GM21447 (cell line): ENCODE measurements around the gene ULK1.

Source experiments
- ATAC-seq: cut with Tn5 transposase; IDR thresholded peaks from one replicate; pipeline ENCODE4 v1.9.1; 2021; ENCODE audit not compliant: unreplicated experiment

ULK1 gene

DNA sequence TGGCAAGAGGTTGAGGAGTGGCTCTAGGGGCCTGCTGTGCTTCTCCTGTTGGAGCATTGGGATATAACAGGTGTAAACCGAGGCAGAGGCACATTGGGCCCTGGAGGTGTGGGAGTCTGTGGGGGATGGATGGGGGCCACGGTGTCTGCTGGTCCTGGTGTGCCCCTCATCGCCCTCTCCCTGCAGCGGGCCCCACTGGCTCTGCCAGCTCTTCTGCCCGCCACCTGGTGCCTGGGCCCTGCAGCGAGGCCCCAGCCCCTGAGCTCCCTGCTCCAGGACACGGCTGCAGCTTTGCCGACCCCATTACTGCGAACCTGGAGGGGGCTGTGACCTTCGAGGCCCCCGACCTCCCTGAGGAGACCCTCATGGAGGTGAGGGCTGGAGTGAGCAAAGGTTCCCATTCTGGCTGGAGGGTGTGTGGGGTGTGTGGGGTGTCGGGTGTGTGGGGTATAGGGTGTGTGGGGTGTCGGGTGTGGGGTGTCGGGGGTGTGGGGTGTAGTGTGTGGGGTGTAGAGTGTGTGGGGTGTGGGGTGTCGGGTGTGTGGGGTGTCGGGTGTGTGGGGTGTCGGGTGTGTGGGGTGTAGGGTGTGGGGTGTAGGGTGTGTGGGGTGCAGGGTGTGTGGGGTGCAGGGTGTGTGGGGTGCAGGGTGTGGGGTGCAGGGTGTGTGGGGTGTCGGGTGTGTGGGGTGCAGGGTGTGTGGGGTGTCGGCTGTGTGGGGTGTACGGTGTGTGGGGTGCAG, 24.1 kb downstream of the ULK1 start:
- ATAC-seq = no peak

DNA sequence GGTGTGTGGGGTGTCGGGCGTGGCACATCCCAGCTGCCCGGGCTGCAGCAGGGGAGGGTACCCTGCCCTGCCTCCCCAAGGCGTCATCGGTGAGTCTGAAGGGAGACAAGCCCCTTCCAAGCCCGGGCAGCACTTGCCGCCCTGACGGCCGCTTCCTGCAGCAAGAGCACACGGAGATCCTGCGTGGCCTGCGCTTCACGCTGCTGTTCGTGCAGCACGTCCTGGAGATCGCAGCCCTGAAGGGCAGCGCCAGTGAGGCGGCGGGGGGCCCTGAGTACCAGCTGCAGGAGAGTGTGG, 24.6 kb downstream of the ULK1 start:
- ATAC-seq = no peak

DNA sequence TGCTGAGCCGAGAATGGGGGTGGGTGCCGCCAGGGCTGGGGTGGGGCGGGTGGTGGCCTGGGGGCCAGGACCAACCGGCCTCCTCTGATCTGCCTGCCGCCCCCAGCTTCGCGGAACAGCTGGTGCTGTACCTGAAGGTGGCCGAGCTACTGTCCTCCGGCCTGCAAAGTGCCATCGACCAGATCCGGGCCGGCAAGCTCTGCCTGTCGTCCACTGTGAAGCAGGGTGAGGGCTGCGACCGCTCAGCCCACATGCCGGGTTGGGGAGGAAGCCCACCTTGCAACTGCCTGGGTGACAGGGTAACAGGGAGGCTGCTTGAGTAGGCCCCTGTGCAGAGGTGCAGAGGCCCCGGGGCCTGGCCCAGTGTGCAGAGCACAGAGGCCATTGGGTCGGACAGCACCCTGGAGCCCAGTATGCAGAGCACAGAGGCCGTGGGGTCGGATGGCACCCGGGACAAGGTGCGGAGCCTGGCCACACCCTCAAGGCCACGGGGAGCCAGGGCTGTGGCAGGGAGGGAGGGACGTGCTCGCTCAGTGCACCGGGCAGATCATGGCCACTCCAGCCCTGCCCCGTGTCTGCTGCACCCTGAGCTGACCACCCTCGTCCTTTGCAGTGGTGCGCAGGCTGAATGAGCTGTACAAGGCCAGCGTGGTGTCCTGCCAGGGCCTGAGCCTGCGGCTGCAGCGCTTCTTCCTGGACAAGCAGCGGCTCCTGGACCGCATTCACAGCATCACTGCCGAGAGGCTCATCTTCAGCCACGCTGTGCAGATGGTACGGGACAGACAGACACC, 25.1 kb downstream of the ULK1 start:
- ATAC-seq = no peak

DNA sequence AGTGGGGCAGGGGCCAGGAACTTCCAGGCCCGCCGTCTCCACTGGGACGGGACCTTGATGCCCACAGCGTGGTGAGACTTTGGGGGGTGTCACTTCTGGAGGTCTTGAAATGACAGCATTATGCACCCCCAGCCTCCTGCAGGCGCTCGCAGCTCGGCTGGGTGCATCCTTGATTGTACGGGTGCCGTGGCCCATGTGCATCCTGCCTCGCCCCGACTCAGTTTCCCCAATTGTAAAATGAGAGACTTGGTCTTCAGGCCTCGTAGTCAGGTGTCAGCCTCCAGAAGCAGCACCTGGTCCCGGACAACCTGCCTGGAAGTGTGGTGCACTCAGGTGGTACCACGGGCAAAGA, 25.7 kb downstream of the ULK1 start:
- ATAC-seq = no peak

DNA sequence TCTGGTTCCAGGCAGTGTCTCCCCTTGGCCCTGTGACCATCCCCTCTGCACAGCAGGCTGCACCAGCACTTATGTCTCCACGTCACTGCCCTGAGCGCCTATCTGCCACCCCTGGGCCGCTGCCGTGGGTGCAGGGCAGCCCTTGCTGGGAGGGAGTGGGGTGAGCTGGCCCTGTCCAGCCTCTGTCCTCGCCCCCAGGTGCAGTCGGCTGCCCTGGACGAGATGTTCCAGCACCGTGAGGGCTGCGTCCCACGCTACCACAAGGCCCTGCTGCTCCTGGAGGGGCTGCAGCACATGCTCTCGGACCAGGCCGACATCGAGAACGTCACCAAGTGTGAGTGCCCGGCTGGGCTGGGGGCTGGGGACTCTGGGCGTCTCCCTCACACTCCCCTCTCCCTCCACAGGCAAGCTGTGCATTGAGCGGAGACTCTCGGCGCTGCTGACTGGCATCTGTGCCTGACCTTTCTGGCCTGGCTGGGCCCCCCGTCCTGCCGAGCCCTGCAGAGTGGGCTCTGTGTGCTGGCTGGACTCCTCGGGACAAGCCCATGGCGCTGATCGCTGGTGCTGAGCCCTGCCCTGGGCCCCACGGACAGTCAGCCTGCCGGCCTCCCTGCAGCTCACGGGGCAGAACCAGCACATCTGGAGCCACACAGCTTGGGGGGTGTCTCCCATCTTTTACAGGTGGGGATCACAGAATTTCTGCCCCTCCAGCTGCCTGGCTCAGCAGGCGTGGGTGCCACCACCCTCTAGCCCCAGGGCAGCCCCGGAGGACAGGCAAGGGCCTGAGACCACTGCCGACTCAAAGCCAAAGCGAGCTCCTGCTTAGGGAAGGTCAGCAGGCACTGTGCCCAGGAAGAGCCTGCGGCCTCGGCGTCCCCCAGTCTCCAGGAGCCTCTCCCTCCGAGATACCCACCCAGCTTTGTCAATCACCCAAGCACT, 26.7 kb downstream of the ULK1 start:
- ATAC-seq = no peak

DNA sequence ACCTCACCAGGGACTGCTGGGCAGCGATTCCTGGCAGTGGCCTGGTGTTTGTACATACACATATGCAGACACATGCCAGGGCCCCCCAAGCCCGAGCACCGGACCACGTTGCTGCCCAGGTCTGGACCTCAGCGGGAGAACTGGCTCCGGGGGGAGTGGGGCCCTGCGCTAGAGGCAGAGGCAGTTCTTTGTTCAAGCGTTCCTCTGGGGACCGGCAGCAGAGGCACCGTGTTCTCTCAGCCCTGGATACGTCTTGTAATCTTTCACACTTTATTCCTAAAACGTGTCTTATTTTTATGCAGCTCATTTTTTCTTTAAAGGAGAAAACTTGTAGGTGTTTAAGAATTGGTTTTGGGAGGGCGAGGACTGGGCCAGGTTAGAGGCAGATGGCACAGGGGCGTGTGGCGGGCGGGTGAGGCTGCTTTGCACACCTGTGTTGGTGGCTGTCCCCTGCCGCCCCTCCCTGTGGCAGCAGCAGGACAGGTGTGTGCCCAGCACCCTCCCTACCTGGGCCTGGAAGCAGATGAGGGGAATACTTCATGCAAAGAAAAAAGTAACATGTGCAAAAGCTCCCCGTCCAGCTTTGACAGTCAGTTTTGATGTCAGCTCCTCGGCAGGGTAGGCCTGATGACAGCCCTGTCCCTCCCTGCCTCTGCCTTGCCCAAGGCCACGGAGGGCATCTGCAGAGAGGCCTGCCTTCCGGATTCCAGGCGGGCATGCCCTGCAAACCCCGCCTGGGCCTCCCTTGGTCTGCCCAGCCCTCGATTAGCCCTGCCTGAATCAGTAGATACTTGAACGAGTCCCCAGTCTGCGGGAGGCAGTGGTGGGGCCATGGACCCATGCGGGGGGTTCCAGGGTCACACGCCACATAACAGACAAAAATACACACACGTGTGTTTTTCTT, 27.7 kb downstream of the ULK1 start:
- ATAC-seq = no peak

DNA sequence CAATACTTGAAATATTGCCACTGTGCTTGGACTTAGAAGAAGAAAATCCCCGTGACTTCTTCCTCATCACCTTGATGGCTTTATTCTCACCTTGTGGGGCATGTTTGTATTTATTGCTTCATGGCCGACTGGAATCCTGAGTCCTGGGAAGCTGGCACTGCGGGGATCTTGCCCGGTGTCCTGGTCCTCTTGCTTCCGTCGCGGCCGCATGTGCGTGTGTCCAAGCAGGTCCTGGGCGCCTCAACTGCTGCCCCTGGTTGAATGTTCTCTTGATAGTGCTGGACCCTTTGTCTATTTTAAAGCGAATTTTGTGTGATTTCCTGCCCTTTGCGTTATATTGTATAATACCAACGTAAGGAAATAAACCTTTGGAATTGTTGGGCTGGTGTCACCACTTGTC, 28.4 kb downstream of the ULK1 start:
- no peak for ATAC-seq

DNA sequence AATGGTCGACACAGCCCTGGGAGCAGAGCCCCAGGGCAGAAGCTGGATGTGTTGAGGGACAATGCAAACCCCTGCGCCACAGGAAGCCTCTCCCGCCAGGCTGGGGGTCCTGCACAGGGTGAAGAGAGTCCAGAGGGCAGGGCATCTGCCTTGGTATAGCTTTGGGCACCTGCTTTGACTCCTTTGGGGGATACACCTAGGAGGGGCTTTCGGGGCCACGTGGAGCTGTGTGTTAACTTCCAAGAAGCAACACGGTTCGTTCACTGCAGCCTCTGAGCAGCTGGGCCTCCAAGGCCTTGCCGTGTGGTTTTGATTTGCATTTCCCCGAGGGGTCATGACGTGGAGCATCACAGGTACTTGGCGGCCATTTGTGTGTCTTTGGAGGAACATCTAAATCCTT, 28.8 kb downstream of the ULK1 start:
- peak; percentile 86 for ATAC-seq

DNA sequence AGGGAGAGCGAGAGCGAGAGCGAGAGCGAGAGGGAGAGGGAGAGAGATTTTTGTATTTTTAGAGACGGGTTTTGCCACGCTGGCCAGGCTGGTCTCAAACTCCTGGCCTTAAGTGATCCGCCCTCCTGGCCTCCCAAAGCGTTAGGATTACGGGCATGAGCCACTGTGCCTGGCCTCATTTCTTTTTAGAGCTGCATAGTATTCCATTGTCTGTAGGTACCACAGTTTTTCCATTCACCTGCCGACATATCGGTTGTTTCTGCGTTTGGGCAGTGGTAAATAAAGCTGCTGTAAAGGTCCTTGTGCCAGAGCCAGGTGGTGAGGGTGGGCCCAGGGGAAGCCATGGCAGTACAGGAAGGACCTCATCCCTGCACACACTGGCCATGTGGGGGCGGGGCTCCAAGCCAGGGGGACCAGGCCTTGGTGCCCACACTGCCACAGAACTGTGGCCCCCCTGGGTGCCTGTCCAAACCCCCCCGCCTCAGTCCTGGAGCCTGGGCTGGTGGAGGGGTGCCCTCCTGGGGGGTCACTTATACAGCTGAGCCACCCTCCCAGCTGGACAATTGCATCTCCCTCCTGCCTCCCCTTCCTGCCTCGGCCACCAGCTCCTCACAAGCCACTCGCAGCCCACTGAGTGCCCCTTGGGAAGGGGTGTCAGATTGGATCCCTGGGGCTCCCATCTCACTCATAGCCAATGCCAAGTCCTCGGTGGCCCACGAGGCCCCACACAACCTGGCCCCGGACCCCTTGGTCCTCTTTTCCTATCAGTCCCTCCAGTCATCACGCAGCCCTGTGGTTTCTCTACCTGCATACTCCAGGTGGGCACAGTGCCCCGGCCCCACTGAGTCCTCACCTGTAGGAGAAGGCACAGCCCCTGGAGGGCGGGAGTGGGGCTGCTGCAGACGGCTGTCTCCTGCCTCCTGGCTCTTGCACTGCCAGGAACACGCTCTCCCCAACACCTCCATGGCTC, 33.0 kb downstream of the ULK1 start:
- no peak for ATAC-seq

DNA sequence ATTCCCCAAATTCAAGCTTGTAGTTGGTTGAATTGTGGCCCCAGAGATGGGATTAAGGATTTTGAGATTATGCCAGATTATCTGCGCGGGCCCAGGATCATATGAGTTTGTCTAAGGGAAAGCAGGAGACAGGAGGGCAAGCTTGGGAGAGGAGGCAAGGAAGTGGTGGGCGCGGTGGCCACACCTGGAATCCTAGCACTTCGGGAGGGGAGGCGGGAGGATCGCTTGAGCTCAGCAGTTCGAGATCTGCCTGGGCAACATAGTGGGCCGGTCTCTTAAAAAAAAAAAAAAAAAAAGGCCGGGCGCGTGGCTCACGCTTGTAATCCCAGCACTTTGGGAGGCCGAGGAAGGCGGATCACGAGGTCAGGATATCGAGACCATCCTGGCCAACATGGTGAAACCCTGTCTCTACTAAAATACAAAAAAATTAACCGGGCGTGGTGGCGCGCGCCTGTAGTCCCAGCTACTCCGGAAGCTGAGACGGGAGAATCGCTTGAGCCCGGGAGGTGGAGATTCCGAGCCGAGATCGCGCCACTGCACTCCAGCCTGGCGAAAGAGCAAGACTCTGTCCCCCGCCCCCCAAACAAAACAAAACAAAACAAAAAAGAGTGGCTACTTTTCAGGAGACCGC, 33.8 kb downstream of the ULK1 start:
- peak; percentile 4 for ATAC-seq

DNA sequence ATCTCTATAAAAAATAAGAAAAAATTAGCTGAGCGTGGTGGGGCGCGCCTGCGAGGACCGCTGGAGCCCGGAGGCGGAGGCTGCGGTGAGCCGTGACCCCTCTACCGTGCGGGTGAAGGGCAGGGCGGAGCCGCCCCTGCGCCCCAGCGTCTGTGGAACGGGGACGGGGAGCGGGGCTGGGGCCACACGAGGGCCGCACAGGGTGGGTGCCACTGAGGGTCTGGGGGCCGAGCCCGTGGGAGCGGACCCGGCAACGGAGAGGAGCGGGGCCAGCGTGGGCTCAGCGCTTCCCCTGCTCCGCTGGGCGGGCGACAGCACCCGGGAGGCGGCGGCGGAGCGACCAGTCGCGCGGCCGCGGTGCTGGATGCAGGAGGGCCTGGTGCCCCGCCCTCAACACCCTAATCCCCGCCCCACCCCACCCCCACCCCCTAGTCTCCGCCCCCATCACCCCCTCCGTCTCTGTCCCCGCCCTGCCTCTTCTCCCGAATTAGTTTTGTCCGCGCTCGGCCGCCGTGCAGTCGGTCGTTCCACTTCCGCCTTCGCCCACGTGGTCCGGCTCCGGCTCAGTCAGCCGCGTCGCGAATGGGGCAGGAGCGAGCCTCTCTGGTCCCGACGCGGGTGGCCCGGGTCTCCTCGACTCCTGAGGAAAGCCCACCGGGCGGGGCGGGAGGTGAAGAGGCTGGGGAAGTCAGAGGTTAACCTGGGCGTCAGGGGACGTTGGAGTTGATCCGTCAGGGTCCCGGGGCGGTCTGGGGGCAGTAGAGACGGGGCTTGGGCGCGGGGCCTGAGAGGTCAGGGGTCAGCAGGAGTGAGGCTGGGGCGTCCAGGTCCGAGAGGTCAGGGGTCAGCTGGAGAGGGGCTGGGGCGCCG, 34.5 kb downstream of the ULK1 start, which contains the start of gene PUS1:
Gene PUS1, plus strand, starts transcription at position 566 of the 870 bp plus-strand sequence. CDS start 447 bp downstream, outside the sequence.
- peak; percentile 49 for ATAC-seq

DNA sequence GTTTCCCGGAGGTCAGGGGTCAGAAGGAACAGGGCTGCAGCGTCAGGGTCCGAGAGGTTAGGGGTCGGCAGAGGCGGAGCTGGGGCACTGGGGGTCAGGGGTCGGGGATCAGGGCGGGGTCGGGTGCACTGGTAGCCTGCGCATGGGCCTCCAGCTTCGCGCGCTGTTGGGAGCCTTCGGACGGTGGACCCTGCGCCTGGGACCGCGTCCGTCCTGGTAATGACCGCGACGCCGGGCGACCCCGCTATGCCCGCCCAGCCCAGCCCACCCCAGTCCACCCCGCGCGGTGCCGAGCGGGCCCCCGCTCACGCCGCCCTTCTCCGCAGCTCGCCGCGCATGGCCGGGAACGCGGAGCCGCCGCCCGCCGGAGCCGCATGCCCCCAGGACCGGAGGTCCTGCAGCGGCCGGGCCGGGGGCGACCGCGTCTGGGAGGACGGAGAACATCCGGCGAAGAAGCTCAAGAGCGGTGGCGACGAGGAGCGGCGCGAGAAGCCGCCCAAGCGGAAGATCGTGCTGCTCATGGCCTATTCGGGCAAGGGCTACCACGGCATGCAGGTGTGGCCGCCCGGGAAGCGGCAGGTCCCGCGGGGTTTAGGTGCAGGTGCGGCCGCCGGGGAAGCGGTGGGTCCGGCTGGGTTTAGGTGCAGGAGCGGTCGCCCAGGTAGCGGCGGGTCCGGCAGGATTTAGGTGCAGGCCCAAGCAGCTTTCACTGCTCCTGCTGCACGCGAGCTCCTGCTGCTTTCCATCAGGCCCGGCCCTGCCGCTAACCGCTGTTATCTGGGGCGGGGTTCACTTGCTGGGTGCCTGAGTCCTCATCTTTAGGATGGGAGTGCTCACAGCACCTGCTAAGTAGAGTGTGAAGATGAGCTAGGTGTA, 35.4 kb downstream of the ULK1 start:
- ATAC-seq = peak; percentile 23

DNA sequence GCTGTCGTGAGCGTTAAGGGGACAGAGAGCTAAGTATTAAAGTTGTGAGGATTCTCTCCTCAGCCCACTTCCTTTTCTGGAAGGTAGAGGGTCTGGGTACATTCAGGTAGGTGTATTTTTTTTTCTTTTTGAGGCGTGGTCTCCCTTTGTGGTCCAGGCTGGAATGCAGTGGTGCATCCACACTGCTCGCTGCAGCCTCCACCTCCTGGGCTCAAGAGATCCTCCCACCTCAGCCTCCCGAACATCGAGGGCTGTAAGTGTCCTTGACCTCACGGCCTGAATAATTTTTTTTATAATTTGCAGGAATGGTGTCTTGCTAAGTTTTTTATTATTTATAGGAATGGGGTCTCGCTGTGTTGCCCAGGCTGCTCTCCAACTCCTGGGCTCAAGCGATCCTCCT, 36.1 kb downstream of the ULK1 start:
- ATAC-seq = no peak

DNA sequence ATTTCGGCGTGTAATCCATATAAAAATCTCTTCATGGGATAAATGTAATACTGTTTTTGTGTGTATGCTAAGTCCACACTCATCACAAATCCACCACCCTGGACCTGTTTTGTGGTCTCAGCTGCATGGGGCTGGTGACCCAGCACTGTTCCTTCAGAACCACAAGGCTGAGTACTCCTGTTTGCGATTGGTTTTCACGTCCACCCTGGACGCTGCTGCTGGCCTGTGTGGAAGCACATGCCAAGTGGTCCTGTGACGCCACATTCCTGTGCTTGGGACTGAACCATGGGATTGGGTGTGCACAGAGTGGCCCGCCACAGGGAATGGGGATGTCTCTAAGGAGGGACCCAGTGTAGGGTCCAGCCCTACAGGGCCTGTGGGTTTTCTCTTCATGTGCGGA, 39.0 kb downstream of the ULK1 start:
- no peak for ATAC-seq

DNA sequence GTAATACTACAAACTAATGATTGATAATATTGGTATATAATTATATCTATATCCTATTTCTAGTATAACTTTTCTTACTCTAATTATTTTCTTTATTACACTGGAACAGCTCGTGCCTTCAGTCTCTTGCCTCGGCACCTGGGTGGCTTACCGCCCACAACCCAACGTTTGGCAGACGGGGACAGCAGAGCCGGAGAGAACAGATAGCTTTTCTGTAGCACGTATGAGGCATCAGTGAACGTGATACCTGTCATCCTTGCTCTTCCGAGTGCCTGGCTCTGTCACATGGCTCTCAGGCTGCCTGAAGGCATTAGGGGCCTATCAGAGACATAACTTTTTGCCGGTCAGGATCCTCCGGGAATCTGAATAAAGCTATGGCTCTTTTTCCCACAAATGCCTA, 40.1 kb downstream of the ULK1 start:
- no peak for ATAC-seq

DNA sequence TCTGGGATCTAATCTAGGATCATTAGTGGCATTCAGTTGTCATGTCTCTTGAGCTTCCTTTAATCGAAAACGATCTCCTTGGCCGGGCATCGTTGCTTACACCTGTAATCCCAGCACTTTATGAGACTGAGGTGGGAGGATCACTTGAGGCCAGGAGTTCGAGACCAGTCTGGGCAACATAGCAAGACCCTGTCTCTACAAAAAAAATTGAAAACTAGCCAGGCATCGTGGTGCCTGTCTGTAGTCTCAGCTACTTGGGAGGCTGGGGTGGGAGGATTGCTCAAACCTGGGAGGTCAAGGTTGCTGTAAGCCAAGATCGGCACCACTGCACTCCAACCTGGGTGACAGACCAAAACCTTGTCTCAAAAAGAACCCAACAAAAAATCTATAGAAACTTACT, 43.7 kb downstream of the ULK1 start:
- ATAC-seq = no peak

DNA sequence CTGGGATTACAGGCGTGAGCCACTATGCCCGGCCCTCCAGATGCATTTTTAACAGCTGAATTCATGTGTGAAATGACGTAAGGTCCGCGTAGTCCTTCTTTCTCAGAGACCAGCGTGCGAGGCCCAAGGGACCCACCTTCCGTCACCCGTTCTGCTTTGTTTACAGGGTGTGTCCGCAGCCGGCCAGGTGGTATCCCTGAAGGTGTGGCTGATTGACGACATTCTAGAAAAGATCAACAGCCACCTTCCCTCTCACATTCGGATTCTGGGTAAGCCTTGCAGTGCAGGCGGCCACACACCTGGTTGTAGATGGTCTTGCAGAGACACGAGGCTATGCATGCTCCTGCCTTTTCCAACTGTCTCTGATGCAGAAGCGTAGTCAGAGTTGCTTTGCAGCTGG, 44.6 kb downstream of the ULK1 start:
- ATAC-seq = no peak
